GM18868 (cell line): ENCODE results near the gene LOXL3.

Experiments
- ATAC-seq: cut with Tn5 transposase; IDR thresholded peaks from one replicate; pipeline ENCODE4 v1.9.1; 2021; ENCODE audit warnings: mild to moderate bottlenecking, moderate library complexity; ENCODE audit not compliant: unreplicated experiment

The LOXL3 gene

GRCh38 chr2:74511104-74511989 is 42.4 kb downstream of the LOXL3 start:
- ATAC-seq = no peak

- no peak for ATAC-seq
Observed at GRCh38 chr2:74510272-74510671, 43.5 kb downstream of the LOXL3 start.

- ATAC-seq = no peak
Observed at GRCh38 chr2:74507926-74508520, 45.7 kb downstream of the LOXL3 start.

GRCh38 chr2:74507145-74507925 is 46.4 kb downstream of the LOXL3 start, which contains the start of gene PCGF1:
PCGF1 (minus strand) TSS chr2:74507695; CDS start chr2:74507668, 27 bp downstream.
- peak; percentile 87 for ATAC-seq

GRCh38 chr2:74505448-74506246 is 48.1 kb downstream of the LOXL3 start:
- no peak for ATAC-seq

GRCh38 chr2:74504591-74504990 is 49.2 kb downstream of the LOXL3 start:
- no peak for ATAC-seq

GRCh38 chr2:74503506-74504475 is 50.0 kb downstream of the LOXL3 start:
- no peak for ATAC-seq

- peak; percentile 42 for ATAC-seq
Observed at GRCh38 chr2:74502720-74503505, 50.8 kb downstream of the LOXL3 start.

- no peak for ATAC-seq
Observed at GRCh38 chr2:74502147-74502719, 51.5 kb downstream of the LOXL3 start.

GRCh38 chr2:74501335-74502071 is 52.2 kb downstream of the LOXL3 start:
- ATAC-seq = no peak

- no peak for ATAC-seq
Observed at GRCh38 chr2:74500578-74500946, 53.2 kb downstream of the LOXL3 start.

- no peak for ATAC-seq
Observed at GRCh38 chr2:74499940-74500577, 53.7 kb downstream of the LOXL3 start.

- no peak for ATAC-seq
Observed at GRCh38 chr2:74499267-74499939, 54.3 kb downstream of the LOXL3 start, which contains the start of gene LBX2. LBX2 (minus strand) TSS chr2:74499603; CDS start chr2:74499537, 66 bp downstream.

GRCh38 chr2:74498500-74499266 is 55.1 kb downstream of the LOXL3 start:
- no peak for ATAC-seq

- no peak for ATAC-seq
Observed at GRCh38 chr2:74497777-74498499, 55.8 kb downstream of the LOXL3 start.
